HepG2 (cell line): ENCODE measurements around the gene HOXD4. TPM values are rescaled to one million over a fixed set of nuclear protein-coding genes. Genes with fewer than 3 reads are reported as not detected.

Experiments
- GPBP1L1 ChIP-seq: sonication (generic); formaldehyde crosslinking; IDR thresholded peaks from 2 replicates; pipeline ENCODE4 v1.5.0; 2020; ENCODE audit warnings: mild to moderate bottlenecking, missing genetic modification reagents
- JUNB ChIP-seq: sonication (generic); formaldehyde crosslinking; IDR thresholded peaks from 2 replicates; pipeline ENCODE4 v1.8.0; 2022; ENCODE audit warnings: missing genetic modification reagents, mild to moderate bottlenecking, borderline replicate concordance
- ONECUT2 ChIP-seq: sonication (generic); formaldehyde crosslinking; IDR thresholded peaks from 2 replicates; pipeline ENCODE4 v1.4.0; 2020; ENCODE audit warnings: missing genetic modification reagents
- PRPF4 ChIP-seq: fragments of 200-400 bp; formaldehyde crosslinking; IDR thresholded peaks from 2 replicates; pipeline ENCODE4 v1.6.1; 2016; ENCODE audit warnings: low read length, low read depth; ENCODE audit not compliant: poor library complexity, severe bottlenecking
- RBM39 ChIP-seq: fragments of 200-400 bp; formaldehyde crosslinking; IDR thresholded peaks from one replicate; pipeline ENCODE4 v1.6.1; 2018; ENCODE audit warnings: antibody characterized with exemption, mild to moderate bottlenecking, low read depth, low read length; ENCODE audit not compliant: poor library complexity, severe bottlenecking
- SKIL ChIP-seq: sonication (generic); formaldehyde crosslinking; IDR thresholded peaks from 2 replicates; pipeline ENCODE4 v1.8.0; 2022; ENCODE audit warnings: missing genetic modification reagents, mild to moderate bottlenecking, moderate library complexity, borderline replicate concordance
- SOX13 ChIP-seq, 3 experiments: fragments of 450-650 bp in 1 of 3; sonication (generic) in 1 of 3; formaldehyde crosslinking in 1 of 3; IDR thresholded peaks in 2 of 3; conservative IDR thresholded peaks in 1 of 3; 2 replicates each; pipeline versions ENCODE4 v1.5.0 to v1.6.1; 2016 to 2020; ENCODE audit warnings: antibody characterized with exemption in 1 of 3, mild to moderate bottlenecking in 1 of 3, missing compliant biosample characterization in 1 of 3, missing genetic modification reagents in 1 of 3, moderate library complexity in 1 of 3
- SOX6 ChIP-seq, 2 experiments: fragments of 450-650 bp in 1 of 2; sonication (generic) in 1 of 2; formaldehyde crosslinking in 1 of 2; IDR thresholded peaks; 2 replicates each; pipeline versions ENCODE4 v1.4.0 to v1.6.1; 2017 to 2020; ENCODE audit warnings: antibody characterized with exemption in 1 of 2, mild to moderate bottlenecking in 1 of 2, missing genetic modification reagents in 1 of 2
- TAF1 ChIP-seq: sonication (generic); formaldehyde crosslinking; IDR thresholded peaks from 2 replicates; pipeline ENCODE4 v1.4.0; 2020; ENCODE audit warnings: missing genetic modification reagents
- TFDP2 ChIP-seq: sonication (generic); formaldehyde crosslinking; IDR thresholded peaks from 2 replicates; pipeline ENCODE4 v1.4.0; 2020; ENCODE audit warnings: missing genetic modification reagents
- ZNF460 ChIP-seq: sonication (generic); formaldehyde crosslinking; IDR thresholded peaks from 2 replicates; pipeline ENCODE4 v1.5.1; 2020; ENCODE audit warnings: missing genetic modification reagents, mild to moderate bottlenecking, borderline replicate concordance
- ZNF547 ChIP-seq: sonication (generic); formaldehyde crosslinking; IDR thresholded peaks from 2 replicates; pipeline ENCODE4 v1.5.1; 2020; ENCODE audit warnings: mild to moderate bottlenecking, missing genetic modification reagents
- ZNF687 ChIP-seq: sonication (generic); formaldehyde crosslinking; IDR thresholded peaks from 2 replicates; pipeline ENCODE4 v1.5.1; 2020; ENCODE audit warnings: mild to moderate bottlenecking, missing genetic modification reagents, moderate library complexity
- ZNF710 ChIP-seq: sonication (generic); formaldehyde crosslinking; IDR thresholded peaks from 2 replicates; pipeline ENCODE4 v1.5.0; 2020; ENCODE audit warnings: mild to moderate bottlenecking, missing genetic modification reagents, borderline replicate concordance
- polyA plus RNA-seq, 8 experiments: library from polyadenylated mRNA; depleted of rRNA in 3 of 8; stranded (reverse) in 7 of 8; unstranded in 1 of 8; fragments of >200 nt; fragmentation: Illumina TruSeq in 4 of 8; extraction: Trizol in 4 of 8; gene quantifications; 2 replicates each; pipeline versions ENCODE4 v1.2.1 to v1.2.3, GENCODE V29; 2011 to 2016; ENCODE audit warnings: low read depth in 4 of 8, missing spikeins in 1 of 8, mixed read lengths in 1 of 8; ENCODE audit not compliant: insufficient read depth in 1 of 8
- total RNA-seq, 5 experiments: library from RNA; depleted of rRNA; stranded (reverse); fragments of >200 nt; fragmentation: Illumina TruSeq; extraction: Trizol; gene quantifications; 2 replicates each; pipeline ENCODE4 v1.2.3, GENCODE V29; 2016; ENCODE audit warnings: low read depth in 1 of 5

The HOXD4 gene
- total and polyA plus RNA-seq, 2 of the 13 experiments (the other 11 are each of a cell fraction or from before 2014, with no cell fraction given): not detected

GRCh38 chr2:176174824-176175708 lies 23.7 kb downstream of the HOXD4 start (continued):
- TF ChIP-seq ZNF710 (peak; percentile 66; the same call in 1 of the 2 replicates), ZNF460 (CRISPR knock-in tag) (no peak), SOX13 (IDR thresholded peaks at IDR 0.05) (no peak), SOX13 (CRISPR knock-in tag; conservative IDR thresholded peaks at IDR 0.05 in 1 of 2, IDR thresholded peaks at IDR 0.05 in 1 of 2) (peak in 1 of 2 experiments; percentile 58; a peak in 1 of 4 replicates), GPBP1L1 (CRISPR knock-in tag) (no peak), SKIL (CRISPR knock-in tag) (0 out of 2 replicates have a peak, but pooled peaks have one; percentile 29), RBM39 (peak; percentile 49), ZNF547 (CRISPR knock-in tag) (0 out of 2 replicates have a peak, but pooled peaks have one; percentile 15), SOX6 (IDR thresholded peaks at IDR 0.05) (no peak), SOX6 (CRISPR knock-in tag; IDR thresholded peaks at IDR 0.05) (peak; percentile 12; the same call in 1 of the 2 replicates), PRPF4 (peak; percentile 74), ZNF687 (peak; percentile 90), TFDP2 (CRISPR knock-in tag) (peak; percentile 24; the same call in 1 of the 2 replicates), JUNB (CRISPR knock-in tag) (no peak), TAF1 (CRISPR knock-in tag) (peak; percentile 41; the same call in 1 of the 2 replicates), ONECUT2 (CRISPR knock-in tag) (0 out of 2 replicates have a peak, but pooled peaks have one; percentile 13)
